ENCODE data around the gene TRPV5. TPM values are rescaled to one million over a fixed set of nuclear protein-coding genes. Genes with fewer than 3 reads are reported as not detected.

Gene TRPV5
- total and polyA plus RNA-seq, 2 of the 8 experiments (the other 6 are each of a cell fraction or from before 2014, with no cell fraction given) = 0.03 TPM; not detected in 1

DNA sequence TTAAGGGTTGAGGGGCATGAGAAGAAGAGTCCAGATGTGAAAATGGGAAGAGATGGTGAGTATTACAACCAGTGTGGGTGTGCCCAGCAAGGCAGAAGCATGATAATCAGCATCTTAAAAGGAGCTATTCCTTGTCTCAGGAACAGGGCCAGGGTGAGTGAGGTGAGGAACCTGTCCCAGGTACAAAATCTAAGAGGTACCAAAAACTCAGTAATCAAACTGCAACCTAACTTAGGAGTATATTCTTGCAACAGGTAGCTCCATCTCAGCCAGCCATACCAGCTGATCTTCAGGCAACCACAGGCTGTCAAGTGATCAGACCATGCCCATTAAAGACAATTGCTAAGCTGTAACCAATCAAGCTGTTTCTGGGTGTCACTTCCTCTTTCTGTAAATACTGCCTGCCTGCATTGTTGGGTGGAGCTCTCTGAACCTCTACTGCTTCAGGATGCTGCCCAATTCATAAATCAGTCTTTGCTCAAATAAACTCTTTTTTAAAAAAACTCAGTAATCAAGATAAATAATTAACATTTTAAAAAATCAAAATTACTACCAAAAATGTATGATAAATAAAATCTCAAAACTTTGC is 21.2 kb upstream of the TRPV5 start:
- peak overlapping the region; percentile 49; the same call in 1 of the 2 replicates for H2BK15ac ChIP-seq (ENCODE audit: low read length)
- H3K23ac ChIP-seq (ENCODE audit: insufficient read length) = no peak overlapping the region
- peaks cover 8 to 10% of the 10 kb centered on the region in 2 experiments; a peak in 3 of 4 replicates for H3K9me3 ChIP-seq (ENCODE audit: insufficient read depth in 2 of 2, low read depth in 1 of 2, low read length in 1 of 2)
- H4K8ac ChIP-seq (ENCODE audit: extremely low read depth, insufficient read depth, low read length) = no peak overlapping the region
- H3K79me1 ChIP-seq (ENCODE audit: low read depth, low read length) = no peaks in the 10 kb centered on the region
- no peak overlapping the region for H4K5ac ChIP-seq (ENCODE audit: insufficient read length, low read depth, low read length)
- H3K36me3 ChIP-seq (ENCODE audit: control insufficient read depth in 2 of 4, insufficient read depth in 4 of 4, low read length in 3 of 4) = peaks cover 0 to 2% (median 0%) of the 10 kb centered on the region in 4 experiments; a peak in 1 of 8 replicates
- H4K91ac ChIP-seq (replicated peaks; ENCODE audit: insufficient read length, low read length) = no peak overlapping the region
- POLR2A ChIA-PET (ENCODE audit: partially characterized antibody) = no interaction called here
- no peak for TF ChIP-seq SIRT6 (IDR thresholded peaks at IDR 0.05; ENCODE audit: low read length)
- CTCF ChIA-PET (ENCODE audit: partially characterized antibody) = interaction anchor here (1.3 to 3.1 kb wide), 7 partner anchors 10 to 89 kb away, joined by 3 to 9 read pairs (median 5); partner anchors contain the start of gene TRPV5
- H2BK12ac ChIP-seq (ENCODE audit: low read depth, low read length) = no peak overlapping the region
- no peaks in the 10 kb centered on the region for H4K20me1 ChIP-seq (replicated peaks in 1 of 2; ENCODE audit: control insufficient read depth in 1 of 2, insufficient read depth in 2 of 2, low read length in 2 of 2)
- FAIRE-seq = no peak
- H2BK20ac ChIP-seq (ENCODE audit: low read length) = no peak overlapping the region
- H3K4ac ChIP-seq (replicated peaks; ENCODE audit: insufficient read length, low read depth, low read length) = no peak overlapping the region
- H3K4me3 ChIP-seq (ENCODE audit: extremely low read depth in 1 of 4, insufficient read depth in 2 of 4, low read depth in 3 of 4, low read length in 4 of 4) = no peak overlapping the region
- no peak overlapping the region for H3K9ac ChIP-seq (replicated peaks in 1 of 4; ENCODE audit: extremely low read depth in 1 of 4, low read depth in 3 of 4, low read length in 3 of 4)
- peaks cover 0 to 9% (median 4%) of the 10 kb centered on the region in 4 experiments; a peak in 4 of 7 replicates for H3K4me1 ChIP-seq (replicated peaks in 1 of 4; ENCODE audit: control insufficient read depth in 3 of 4, insufficient read depth in 4 of 4, low read length in 3 of 4)
- no peak overlapping the region for H3K18ac ChIP-seq (ENCODE audit: extremely low read depth, low read length)
- H2AFZ ChIP-seq (ENCODE audit: low read length) = no peak overlapping the region
- no peak overlapping the region for H2AK5ac ChIP-seq (ENCODE audit: low read depth, low read length)
- no peak for DNase-seq (ENCODE audit: low read depth in 1 of 2, low spot score in 2 of 2)
- no peak overlapping the region for H2BK5ac ChIP-seq (ENCODE audit: low read depth, low read length)
- H3K79me2 ChIP-seq (ENCODE audit: control insufficient read depth in 1 of 2, insufficient read depth in 2 of 2, low read length in 2 of 2) = no peaks in the 10 kb centered on the region
- no peaks in the 10 kb centered on the region for H3K27me3 ChIP-seq (replicated peaks in 1 of 4; ENCODE audit: control insufficient read depth in 3 of 4, extremely low read depth in 1 of 4, insufficient read depth in 3 of 4, low read length in 3 of 4)
- H3K4me2 ChIP-seq (ENCODE audit: insufficient read depth in 1 of 2, low read depth in 2 of 2, low read length in 2 of 2) = no peak overlapping the region
- no peak overlapping the region for H3K56ac ChIP-seq (replicated peaks; ENCODE audit: insufficient read length, low read depth, low read length)
- H3K23me2 ChIP-seq (ENCODE audit: low read depth, low read length) = no peaks in the 10 kb centered on the region; the same call in 1 of the 2 replicates
- no peak overlapping the region for H3K14ac ChIP-seq (ENCODE audit: insufficient read length)
- H2BK120ac ChIP-seq (replicated peaks; ENCODE audit: low read depth, low read length) = no peak overlapping the region
- H3K27ac ChIP-seq (ENCODE audit: low read depth, low read length) = no peak overlapping the region

Measured in H1 (cell line).